Activated naive CD8-positive, alpha-beta T cell treated with anti-CD3 and anti-CD28 coated beads, Interleukin-2, amount 50 U/mL, for 16 hours (primary cell): ENCODE data around the gene SDR42E1.
"Not testable (repeated sequence)": the region's sequence is repeated elsewhere in the genome, so short reads cannot be mapped to it uniquely, and the experiment has no call there.

Source experiments
- DNase-seq: peaks from one replicate; pipeline ENCODE4 v3.0.0-alpha.2; 2020; ENCODE audit warnings: low read depth, low spot score

The SDR42E1 gene

DNA sequence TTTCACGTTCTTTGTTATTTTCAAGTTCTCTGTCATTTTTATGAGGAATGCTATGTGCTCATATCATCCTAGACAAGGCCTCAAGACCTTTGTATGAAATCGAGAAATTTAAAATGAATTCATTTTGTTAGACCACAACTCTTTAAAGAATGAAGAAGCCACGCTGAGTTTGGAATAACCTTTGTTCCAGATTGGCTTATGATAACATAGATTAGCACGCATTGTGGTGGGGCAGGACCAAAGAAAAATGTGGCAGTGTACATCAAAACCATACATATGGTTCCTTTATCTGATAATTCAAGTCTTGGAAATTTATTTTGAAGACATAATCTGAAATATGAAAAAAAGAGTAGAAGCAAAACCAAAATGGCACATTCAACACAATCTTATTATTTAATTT, 26.0 kb upstream of the SDR42E1 start:
- no peak for DNase-seq

DNA sequence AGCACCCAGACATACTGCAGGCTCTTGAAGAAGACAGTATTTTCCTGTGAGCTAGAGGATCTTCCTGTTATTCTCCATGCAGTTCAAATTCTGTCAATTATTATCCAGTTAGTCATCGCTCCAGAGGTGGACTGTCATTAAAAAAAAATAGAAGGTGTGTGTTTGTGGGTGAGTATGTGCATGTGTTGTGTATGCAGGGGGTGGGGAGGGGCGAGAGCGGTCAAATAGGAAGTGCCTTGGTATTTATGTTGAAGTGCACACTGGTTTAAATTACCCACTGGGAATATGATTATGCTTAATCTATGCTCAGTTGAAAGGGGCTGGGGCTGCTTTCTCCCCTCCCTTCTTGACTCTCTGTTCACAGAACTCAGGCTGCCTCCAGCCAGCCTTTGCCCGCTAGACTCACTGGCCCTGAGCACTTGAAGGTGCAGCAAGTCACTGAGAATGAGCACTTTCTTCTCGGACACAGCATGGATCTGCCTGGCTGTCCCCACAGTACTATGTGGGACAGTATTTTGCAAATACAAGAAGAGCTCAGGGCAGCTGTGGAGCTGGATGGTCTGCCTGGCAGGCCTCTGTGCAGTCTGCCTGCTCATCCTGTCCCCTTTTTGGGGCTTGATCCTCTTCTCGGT, 23.8 kb upstream of the SDR42E1 start, which contains the start of gene HSD17B2:
HSD17B2 (plus strand) TSS at position 273 of the 632 bp plus-strand sequence; CDS start at position 445, 172 bp downstream.
- DNase-seq = no peak

DNA sequence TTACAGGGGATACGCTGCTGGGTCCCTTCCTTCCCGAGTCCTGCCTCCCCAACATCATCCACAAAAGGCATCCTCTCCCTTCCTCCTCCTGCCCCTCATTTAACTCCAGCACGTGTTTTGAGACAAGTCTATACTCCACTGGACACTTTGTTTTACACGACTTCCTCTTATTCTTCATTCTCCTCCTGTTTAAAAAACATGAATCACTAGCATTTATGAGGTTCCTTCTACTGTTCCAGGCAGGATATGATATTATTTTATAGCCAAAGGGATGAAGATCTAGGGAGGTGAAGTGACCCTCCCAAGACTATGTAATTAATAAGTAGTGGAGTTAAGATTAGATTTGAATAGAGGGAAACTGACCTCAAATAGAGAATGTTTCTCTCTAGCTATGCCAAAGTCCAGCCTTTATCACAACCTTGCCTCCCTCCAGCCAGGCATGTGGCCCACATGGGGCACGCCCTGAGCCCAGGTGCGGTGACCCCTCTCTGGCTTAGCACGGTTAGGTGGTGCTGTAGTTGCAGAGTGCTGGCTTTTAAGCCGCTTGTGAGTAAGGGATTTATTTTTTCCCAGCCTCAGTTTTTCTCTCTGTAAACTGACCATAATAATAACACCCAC, 22.5 kb upstream of the SDR42E1 start:
- DNase-seq = no peak

DNA sequence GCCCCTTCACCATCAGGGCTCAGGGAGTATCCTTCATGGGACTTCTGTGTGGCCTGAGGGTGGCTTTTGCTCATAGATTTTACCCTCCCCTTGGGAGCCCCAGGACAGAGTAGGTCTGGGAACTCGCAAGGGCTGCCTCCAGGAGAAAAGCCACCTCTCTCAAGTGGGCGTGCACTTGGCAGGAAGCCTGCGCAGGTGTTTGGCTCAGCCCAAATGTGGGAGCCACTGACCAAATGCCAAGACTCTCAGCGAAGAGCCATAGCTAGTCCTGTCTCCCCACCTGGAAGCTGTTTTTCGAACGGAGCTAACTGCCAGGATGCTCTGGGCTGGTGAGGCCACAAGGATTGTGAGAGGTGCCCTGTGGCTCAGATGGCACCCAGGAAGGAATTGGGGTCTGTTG, 21.7 kb upstream of the SDR42E1 start:
- DNase-seq = no peak

DNA sequence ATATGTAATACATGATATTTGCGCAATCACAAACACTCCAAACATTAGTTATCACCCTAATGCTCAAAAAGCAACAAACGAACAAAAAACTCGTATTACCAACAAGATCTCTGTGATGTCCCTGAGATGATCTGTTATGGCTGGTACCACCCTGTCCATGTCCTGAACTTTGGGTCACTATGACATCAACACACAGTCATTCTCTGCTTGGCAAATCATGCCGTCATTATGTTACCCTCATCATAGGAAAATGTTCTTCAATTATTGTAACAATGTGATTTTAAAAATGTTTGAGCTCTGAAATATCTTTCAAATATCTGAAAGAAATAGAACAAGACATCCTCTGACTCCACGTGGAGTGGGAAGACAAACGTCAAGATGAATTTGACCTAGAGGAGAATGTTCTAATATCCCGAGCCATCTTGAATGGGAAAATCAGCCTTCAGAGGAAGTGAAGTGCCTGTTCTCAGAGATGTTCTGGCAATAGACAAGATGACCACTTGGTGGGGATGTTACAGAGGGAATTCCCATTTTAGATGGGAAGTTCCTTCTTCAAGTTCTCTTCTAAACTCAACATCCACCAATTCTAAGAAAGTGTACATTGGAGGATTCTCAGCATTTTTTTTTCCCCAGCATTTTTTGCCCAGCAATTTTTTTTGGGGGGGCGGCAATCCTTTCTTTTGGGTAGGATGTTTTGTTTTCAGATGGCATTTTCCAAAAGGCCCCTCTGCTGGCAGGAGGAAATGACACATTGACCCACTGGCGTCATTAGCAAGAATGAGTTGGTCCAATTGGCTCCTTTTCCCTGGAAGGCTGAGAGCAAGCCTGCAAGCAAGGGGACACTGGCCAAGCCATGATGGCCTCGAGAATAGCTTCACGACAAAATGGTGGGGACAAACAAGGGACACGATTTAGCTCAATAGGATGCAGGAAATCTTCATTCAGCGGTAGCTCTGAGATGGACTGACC, 20.1 kb upstream of the SDR42E1 start:
- DNase-seq = no peak

DNA sequence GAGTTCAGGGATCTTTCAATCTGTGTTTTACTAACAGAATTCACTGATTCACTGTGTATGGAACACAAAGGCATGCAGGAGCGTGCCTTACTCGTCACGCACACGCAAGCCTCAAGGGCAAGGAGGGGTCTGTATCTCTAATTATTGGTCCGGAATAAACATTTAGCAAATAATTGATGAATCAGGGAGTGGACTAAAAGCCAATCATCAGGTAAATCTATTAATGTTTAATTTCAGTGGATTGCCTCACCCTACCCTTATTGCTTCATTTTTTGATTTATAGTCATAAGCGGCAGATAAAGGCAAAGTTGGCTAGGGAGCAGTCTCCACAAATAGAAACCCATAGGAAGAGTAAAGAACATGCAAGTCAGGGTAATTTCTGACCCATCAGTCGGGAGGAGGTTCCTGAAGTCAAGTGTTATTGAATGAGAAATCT, 16.4 kb upstream of the SDR42E1 start:
- DNase-seq = no peak

DNA sequence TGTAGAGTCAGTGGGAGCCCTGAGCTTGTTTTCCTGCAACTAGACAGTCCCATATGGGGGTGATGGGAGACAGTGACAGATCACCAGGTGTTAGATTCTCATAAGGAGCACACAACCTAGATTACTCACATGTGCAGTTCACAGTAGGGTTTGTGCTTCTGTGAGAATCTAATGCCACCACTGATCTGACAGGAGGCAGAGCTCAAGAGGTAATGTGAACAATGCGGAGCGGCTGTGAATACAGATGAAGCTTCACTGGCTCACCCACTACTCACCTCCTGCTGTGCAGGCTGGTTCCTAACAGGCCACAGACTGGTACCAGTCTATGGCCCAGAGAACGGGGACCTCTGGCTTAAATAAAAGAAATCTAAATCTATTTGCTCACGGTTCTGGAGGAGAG, 13.6 kb upstream of the SDR42E1 start:
- DNase-seq = no peak

DNA sequence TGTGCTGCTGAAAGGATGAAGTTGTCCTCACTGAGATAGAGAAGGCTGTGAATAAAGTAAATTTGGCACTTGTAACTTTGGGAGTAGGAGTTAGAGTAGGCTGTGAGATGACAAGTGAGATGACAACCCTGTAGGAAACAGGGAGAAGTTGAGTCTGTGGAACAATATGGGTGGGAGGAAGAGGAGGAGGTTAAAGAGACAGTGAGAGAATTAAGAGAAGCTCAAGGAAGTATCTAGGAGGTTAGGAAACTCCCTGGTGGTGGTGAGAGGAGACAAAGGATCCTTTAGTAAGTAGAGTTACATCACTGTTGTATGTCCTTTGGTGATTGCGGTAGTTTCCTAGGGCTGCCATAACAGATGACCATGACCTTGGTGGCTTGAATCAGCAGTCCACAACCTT, 13.0 kb upstream of the SDR42E1 start:
- DNase-seq = no peak

DNA sequence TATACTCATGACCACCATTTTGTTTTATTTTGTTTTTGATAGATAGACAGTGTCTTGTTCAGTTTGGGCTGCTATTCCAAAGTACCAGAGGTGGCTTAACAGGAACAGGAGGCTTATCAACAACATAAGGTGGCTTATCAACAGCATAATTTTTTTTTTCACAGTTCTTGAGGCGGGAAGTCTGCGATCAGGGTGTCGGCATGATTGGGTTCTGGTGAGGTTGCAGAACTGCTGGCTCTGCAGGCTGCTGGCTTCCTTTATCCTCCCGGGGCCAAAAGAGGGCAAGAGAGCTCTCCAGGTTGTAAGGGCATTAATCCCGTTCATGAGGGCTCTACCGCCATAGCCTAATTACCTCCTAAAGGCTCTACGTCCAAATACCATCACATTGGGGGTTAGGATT, 11.9 kb upstream of the SDR42E1 start:
- DNase-seq = no peak

DNA sequence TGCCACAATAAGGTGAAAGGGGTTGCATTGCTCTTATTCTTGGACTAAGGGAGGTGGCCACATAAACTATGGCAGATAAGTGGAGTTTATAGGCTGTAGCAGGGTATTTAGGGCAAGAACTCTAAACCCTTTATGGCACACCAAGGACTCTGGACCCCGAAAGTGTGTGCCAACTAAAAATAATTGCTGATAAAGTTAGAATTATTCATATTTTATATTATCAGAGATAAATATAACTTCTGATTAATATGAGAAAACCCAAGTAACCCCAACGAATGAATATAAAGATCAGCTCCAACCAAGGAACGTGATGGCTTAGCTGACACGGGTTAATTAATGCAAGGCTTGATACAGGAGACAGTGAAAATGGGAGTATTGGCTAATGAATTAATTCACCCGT, 8.8 kb upstream of the SDR42E1 start:
- DNase-seq = no peak

DNA sequence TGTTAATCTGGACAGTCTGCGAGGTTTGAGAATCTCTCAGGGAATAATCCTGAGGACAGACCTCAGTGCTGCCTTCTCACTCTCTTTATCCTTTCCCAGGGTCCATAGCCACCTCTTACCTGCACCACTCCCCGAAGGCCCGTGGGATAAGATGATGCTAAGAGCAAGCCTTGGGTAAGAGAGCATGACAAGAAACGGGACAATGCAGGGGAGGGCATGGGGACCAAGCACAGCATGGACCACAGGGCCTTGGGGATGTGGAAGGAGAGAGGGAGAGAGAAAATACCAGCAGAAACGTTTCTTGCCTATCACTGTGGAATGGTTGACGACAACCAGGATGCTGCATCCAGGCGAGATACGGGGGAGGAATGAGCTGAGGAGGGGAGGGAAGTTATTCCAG, 8.3 kb upstream of the SDR42E1 start:
- DNase-seq = no peak

DNA sequence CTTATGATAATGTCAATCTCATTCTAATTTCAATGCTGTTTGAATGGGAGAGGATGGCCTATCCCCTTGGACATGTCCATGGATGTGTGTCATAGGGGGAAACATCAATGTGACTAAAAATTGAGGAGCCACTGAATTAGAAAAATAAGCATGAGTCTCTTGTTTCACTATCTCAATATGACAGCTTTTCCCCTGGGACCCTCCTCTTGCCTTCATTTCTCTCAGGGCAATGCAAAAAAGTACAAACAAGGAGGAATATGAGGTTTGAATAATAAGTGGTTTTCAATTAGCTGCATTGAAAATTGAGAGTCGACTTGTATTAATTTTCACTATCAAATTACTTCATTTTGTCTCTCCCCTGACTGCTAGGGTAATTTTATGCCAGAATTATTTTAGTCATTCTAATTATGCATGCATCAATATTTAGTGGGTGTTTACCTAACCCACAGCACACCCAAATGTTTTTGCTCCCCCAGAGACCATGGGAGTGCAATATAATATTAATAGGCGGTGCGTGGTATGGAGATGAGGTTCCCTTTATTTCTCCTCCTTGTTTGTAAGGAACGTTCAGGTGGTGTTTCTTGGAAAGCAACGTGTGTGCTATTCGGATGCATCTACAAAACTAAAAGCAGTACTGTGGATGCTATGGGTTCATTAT, 6.8 kb upstream of the SDR42E1 start:
- no peak for DNase-seq

DNA sequence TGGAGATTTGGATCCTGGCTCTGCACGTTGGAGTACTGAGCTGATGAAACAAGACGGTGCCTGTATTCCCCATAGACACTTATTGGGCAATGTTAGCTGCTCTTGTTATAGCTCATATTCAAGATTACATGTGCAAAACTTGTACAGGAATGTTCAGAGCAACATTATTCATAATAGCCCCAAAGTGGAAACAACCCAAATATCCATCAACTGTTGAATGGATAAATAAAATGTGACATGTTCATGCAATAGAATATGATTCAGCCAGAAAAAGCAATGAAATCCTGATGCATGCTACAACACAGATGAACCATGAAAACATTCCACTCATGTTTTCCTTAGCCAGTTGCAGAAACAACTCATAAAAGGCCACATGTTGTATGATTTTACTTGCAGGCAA, 5.7 kb upstream of the SDR42E1 start:
- no peak for DNase-seq

DNA sequence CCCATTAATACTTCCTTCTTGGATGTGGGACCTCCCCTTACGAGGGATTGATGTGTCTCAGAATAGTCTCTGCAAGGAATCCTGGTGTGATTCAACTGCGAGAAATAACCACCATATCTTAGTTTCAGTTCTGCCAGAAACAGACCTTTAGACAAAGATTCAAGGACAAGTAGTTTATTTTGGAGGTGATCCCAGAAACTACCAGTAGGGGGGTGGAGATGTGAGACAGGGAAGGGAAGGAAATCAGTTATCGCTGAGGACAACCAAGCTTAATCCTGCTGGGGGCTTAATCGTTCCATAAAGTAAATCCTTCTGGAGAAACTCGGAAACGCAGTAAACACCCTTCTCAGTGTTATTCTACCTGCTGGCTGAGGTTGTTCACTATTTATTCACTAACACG, 5.0 kb upstream of the SDR42E1 start:
- no peak for DNase-seq

DNA sequence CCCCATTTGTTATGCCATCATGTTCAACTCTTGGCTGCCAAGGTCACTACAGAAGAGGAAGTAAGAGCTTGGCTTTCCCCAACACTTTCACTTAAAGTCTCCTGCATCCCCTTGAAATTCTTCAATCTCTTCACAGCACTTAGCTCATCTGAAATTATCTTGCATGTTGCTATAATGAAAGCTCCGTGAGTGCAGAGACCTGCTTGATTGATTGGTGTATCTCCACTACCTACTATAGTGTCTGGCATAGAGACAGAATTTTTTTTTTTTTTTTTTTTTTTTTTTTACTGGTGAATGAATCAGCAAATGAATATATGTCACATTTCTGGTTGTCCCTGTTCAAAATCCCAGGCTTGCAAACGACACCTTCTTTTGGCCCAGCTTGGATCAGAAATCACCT, 1.9 kb upstream of the SDR42E1 start:
- DNase-seq = no peak

DNA sequence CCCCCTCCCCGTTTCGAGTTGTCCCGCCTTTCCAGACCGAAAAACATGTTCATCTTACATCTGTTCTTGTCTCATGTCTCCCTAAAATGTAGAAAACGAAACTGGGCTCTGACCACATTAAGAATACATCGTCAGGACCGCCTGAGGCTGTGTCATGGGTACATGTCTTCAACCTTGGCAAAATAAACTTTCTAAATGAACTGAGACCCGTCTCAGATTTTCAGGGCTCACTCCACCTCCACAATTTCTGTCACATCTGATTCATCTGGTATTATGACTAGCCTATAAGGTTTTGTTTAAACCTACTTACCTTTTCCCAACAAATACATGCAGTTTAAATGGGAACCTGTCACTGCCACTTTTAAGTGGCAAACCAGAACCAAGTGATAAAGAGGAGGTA, 621 bp downstream of the SDR42E1 start:
- DNase-seq = no peak

DNA sequence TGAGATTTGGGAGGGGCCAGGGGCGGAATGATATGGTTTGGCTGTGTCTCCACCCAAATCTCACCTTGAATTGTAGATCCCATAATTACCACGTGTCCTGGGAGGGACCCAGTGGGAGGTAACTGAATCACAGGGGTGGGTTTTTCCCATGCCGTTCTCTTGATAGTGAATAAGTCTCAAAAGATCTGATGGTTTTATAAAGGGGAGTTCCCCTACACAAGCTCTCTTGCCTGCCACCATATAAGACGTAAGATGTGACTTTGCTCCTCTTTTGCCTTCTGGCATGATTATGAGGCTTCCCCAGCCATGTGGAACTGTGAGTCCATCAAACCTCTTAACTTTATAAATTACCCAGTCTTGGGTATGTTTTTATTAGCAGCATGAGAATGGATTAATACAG, 1.5 kb downstream of the SDR42E1 start:
- not testable (repeated sequence) for DNase-seq

DNA sequence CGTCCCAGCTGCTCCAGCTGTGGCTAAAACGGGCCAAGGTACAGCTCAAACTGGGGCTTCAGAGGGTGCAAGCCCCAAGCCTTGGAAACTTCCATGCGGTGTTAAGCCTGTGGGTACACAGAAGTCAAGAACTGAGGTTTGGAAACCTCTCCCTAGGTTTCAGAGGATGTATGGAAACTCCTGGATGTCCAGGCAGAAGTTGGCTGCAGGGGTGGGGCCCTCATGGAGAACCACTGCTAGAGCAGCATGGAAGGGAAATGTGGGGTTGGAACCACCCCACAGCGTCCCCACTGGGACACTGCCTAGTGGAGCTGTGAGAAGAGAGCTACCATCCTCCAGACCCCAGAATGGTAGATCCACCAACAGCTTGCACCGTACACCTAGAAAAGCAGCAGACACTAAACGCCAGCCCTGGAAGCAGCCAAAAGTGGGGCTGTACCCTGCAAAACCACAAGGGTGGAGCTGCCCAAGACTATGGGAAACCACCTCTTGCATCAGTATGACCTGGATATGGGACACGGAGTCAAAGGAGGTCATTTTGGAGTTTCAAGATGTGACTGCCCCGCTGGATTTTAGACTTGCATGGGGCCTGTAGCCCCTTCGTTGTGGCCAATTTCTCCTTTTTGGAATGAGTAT, 2.2 kb downstream of the SDR42E1 start:
- DNase-seq = no peak

DNA sequence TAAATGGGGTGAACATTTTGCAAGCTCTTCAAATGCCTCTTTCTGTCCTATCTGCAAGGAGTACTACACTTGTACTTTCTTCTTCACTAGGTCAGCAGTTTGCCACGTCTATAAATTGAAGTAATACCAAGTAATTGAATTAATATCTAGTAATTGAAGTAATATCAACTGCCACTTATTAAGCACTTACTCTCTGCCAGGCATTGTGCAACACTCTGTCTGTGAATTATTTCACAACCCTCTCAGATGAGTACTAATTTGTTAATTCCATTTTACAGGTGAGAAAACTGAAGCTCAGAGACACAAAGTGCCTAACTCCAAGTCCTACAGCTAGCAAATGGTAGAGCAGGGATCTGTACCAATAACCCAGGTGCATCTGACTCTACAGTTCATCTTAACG, 4.1 kb downstream of the SDR42E1 start:
- no peak for DNase-seq

DNA sequence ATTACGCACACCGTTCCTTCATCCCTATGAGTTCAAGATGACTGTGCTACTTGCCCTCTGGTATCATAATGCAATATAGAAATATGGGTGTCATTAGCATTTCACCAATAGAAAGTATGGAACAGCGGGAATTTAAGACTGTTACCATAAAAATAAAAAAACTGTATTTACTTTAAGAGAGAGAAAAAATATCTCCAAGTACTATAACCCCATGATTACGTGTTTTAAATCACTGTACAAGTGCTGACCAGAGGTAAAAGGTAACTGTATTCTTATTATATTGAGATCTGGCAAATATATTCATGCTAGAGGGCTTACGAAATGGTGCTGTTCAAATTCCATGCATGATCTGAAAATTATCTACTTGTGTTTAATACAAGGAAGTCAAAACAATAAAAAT, 5.2 kb downstream of the SDR42E1 start:
- DNase-seq = no peak

DNA sequence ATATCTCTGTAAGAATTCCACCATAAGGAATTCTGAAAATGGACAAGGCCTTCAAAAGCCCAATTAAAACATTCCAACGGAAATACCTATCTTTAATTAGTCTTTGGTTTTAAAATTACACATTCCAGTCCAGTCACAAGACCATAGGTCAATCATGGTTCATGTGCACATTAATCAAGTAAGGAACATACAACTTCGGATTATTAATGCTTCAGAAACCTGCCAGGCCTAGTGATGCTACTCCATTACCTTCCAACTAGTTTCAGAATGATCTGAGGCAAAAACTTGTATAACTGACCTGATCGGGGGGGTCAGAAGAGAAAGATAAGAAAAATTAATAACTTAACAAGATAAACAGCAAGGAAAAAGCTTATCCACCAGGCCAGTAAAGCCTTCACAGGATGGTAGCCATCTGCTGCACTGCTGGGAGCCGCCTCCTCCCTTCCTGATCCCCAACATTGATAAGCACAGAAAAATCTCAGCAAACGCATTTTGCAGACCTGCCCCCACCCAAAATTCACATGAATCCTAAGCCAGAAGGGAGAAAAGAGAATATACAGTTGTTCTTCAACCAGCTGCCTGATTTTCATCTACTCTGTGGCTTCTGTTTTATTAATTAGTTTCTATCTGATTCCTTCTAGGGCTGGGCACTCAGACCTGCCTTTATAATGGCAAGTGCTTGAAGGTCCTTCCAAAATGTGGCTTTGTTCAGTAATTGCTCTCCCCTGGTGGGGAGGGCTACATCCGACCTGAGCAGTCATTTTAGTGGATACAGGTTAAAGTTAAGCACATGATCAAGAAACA, 6.0 kb downstream of the SDR42E1 start:
- DNase-seq = no peak
